ENCODE measurements around the gene IGFL3. TPM values are rescaled to one million over a fixed set of nuclear protein-coding genes. Genes with fewer than 3 reads are reported as not detected.

IGFL3 gene
- total RNA-seq, 1 experiment from 2014 or later, result not detected

DNA sequence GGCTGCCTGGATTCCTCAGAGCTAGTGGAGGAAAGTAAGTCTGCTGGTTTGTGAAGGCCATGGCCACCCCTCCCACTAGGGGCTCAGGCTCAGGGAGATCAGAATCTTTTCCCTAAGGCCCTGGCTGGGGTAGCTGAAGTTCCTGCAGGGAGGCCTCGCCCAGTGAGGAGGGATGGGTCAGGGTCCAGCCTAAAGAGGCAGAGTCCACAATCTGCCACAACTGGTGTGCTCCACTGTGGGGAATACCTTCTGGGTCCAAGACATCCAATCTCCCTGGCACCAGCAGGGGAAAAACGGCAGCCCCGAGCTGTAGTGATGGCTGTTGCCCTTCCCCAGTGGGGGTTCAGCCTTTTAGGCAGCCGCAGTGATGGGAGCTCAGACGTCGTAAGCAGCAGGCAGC lies 23.2 kb downstream of the IGFL3 start:
- Histone ChIP-seq H3K79me2 (ENCODE audit: insufficient read depth, low read length) (no peaks in the 10 kb centered on the region), H3K79me1 (ENCODE audit: insufficient read depth, low read depth, low read length, poor library complexity, severe bottlenecking) (no peaks in the 10 kb centered on the region), H2AFZ (ENCODE audit: low read length) (no peak overlapping the region), H2BK15ac (ENCODE audit: low read depth, low read length) (no peak overlapping the region), H3K27ac (ENCODE audit: insufficient read length, low read depth, low read length) (no peak overlapping the region), H2BK20ac (ENCODE audit: low read depth, low read length, poor library complexity, severe bottlenecking) (no peak overlapping the region), H4K91ac (ENCODE audit: insufficient read length, low read depth, low read length) (no peak overlapping the region), H3K23me2 (ENCODE audit: insufficient read length, low read depth, low read length, poor library complexity, severe bottlenecking) (no peaks in the 10 kb centered on the region), H2BK12ac (ENCODE audit: insufficient read length, low read depth, low read length) (no peak overlapping the region), H3K9ac (ENCODE audit: extremely low read depth, insufficient read length, low read length) (no peak overlapping the region), H2BK5ac (ENCODE audit: insufficient read length, low read length) (no peak overlapping the region), H4K8ac (replicated peaks; ENCODE audit: insufficient read length, low read depth, low read length) (no peak overlapping the region), H3K56ac (ENCODE audit: insufficient read length, low read depth, low read length) (no peak overlapping the region), H3K9me3 (ENCODE audit: control insufficient read depth, low read depth, low read length) (no peaks in the 10 kb centered on the region), H3K4me1 (ENCODE audit: insufficient read depth, low read length) (no peaks in the 10 kb centered on the region), H2AK5ac (ENCODE audit: insufficient read length, low read length) (no peak overlapping the region), H3K4me2 (ENCODE audit: insufficient read depth, insufficient read length, low read length) (no peak overlapping the region), H2BK120ac (ENCODE audit: low read depth, low read length, poor library complexity, severe bottlenecking) (no peak overlapping the region), H3K14ac (ENCODE audit: insufficient read depth, low read length) (no peak overlapping the region), H3K4ac (ENCODE audit: low read depth, low read length) (no peak overlapping the region), H4K5ac (ENCODE audit: insufficient read length, low read depth, low read length) (no peak overlapping the region), H3K23ac (ENCODE audit: insufficient read length, low read depth, low read length) (no peak overlapping the region), H3K27me3 (ENCODE audit: insufficient read depth, low read length) (no peaks in the 10 kb centered on the region), H4K20me1 (ENCODE audit: control insufficient read depth, insufficient read depth, insufficient read length) (no peaks in the 10 kb centered on the region), H3K18ac (ENCODE audit: insufficient read length, low read depth, low read length) (no peak overlapping the region), H3T11ph (ENCODE audit: low read length) (no peak overlapping the region)
- Mint-ChIP-seq H3K9me3 (peaks cover 17% of the 10 kb centered on the region in 2 experiments), H3K4me1 (peaks cover 4 to 11% of the 10 kb centered on the region in 2 experiments), H3K27ac (no peak overlapping the region), H3K36me3 (ENCODE audit: insufficient read depth in 1 of 3, low read depth in 3 of 3) (peaks cover 0 to 1% (median 0%) of the 10 kb centered on the region in 3 experiments; a peak in 1 of 7 replicates), H3K27me3 (ENCODE audit: low read depth) (peaks cover 24% of the 10 kb centered on the region), H3K4me3 (no peak overlapping the region)
- TF ChIP-seq, protein P1, sequence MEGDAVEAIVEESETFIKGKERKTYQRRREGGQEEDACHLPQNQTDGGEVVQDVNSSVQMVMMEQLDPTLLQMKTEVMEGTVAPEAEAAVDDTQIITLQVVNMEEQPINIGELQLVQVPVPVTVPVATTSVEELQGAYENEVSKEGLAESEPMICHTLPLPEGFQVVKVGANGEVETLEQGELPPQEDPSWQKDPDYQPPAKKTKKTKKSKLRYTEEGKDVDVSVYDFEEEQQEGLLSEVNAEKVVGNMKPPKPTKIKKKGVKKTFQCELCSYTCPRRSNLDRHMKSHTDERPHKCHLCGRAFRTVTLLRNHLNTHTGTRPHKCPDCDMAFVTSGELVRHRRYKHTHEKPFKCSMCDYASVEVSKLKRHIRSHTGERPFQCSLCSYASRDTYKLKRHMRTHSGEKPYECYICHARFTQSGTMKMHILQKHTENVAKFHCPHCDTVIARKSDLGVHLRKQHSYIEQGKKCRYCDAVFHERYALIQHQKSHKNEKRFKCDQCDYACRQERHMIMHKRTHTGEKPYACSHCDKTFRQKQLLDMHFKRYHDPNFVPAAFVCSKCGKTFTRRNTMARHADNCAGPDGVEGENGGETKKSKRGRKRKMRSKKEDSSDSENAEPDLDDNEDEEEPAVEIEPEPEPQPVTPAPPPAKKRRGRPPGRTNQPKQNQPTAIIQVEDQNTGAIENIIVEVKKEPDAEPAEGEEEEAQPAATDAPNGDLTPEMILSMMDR (conservative IDR thresholded peaks at IDR 0.05), result no peak
- WGBS (ENCODE audit: extremely low coverage, insufficient read length, low lambda C conversion rate), result no CpG with 5 or more reads among the region's 6 CpGs
- no peak for DNase-seq

Data from H9 (cell line).